Measurements from ENCODE around the gene FAM180B. TPM values are rescaled to one million over a fixed set of nuclear protein-coding genes. Genes with fewer than 3 reads are reported as not detected.
A peak's percentile ranks its signal among the peaks of the same experiment; 100 is the strongest.

The FAM180B gene
- total and polyA plus RNA-seq, 2 of the 8 experiments (the other 6 are each of a cell fraction or from before 2014, with no cell fraction given): 0.09 TPM; not detected in 1

DNA sequence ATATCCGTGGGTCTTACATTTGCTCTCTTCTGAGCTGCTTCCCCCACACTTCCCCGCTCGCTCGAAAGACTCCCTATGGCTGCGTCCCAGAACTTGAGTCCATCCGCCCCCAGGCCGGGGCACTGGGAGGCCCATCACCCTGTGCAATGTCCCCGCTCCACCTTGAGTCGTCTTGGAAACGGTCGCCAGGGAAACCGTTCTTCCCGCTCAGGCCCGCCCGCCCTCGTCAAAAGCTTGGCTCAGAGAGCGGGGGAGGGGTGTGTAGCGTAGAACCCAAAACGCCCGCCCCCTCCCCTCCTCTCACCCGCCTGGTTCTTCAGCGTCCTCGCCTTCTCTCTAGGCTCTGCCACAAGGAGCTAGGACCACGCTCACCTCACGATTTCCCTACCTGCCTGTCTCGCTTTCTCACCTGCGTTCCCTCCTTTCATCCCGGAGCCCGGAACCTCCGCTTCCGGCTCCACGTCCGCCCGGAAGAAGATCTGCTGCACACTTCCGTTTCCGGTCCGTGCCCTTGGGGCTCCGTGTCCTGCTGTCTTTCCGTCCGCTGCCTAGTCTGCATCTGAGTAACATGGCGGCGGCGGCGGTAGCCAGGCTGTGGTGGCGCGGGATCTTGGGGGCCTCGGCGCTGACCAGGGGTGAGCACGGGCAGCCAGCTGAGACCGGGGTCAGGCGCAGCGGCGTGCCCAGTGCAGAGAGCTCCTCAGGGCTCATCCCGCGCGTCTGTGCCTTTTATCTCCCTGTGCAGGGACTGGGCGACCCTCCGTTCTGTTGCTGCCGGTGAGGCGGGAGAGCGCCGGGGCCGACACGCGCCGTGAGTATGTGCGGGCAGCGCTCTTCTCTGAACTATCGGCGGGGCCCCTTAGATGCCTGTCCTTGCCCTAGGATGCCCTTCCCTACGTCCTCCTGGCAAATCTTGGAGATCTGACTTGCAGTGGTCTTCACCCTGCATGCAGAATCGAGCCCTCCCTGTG is 7.7 kb upstream of the FAM180B start, which contains the start of the genes KBTBD4 and NDUFS3 (continued):
- TF ChIP-seq, protein P1, sequence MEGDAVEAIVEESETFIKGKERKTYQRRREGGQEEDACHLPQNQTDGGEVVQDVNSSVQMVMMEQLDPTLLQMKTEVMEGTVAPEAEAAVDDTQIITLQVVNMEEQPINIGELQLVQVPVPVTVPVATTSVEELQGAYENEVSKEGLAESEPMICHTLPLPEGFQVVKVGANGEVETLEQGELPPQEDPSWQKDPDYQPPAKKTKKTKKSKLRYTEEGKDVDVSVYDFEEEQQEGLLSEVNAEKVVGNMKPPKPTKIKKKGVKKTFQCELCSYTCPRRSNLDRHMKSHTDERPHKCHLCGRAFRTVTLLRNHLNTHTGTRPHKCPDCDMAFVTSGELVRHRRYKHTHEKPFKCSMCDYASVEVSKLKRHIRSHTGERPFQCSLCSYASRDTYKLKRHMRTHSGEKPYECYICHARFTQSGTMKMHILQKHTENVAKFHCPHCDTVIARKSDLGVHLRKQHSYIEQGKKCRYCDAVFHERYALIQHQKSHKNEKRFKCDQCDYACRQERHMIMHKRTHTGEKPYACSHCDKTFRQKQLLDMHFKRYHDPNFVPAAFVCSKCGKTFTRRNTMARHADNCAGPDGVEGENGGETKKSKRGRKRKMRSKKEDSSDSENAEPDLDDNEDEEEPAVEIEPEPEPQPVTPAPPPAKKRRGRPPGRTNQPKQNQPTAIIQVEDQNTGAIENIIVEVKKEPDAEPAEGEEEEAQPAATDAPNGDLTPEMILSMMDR (IDR thresholded peaks at IDR 0.05; ENCODE audit: control extremely low read depth in 1 of 3, insufficient read depth in 1 of 3, low read depth in 1 of 3, low read length in 3 of 3): no peak
- peak; percentile 86 for TF ChIP-seq CTBP2 (IDR thresholded peaks at IDR 0.05; ENCODE audit: borderline replicate concordance, insufficient read depth, insufficient read length, low read length)
- TF ChIP-seq KDM1A (IDR thresholded peaks at IDR 0.05; ENCODE audit: borderline replicate concordance, low read length): peak; percentile 15; the same call in 1 of the 2 replicates
- TF ChIP-seq PHF8 (conservative IDR thresholded peaks at IDR 0.05; ENCODE audit: low read depth, low read length): peak; percentile 88
- TF ChIP-seq CHD1 (IDR thresholded peaks at IDR 0.05; ENCODE audit: low read depth, low read length): 0 out of 2 replicates have a peak, but pooled peaks have one; percentile 44
- TF ChIP-seq RAD21 (IDR thresholded peaks at IDR 0.05 in 1 of 2, conservative IDR thresholded peaks at IDR 0.05 in 1 of 2; ENCODE audit: low read depth in 2 of 2, low read length in 2 of 2): peak in 1 of 2 experiments; percentile 8; a peak in 1 of 4 replicates
- TF ChIP-seq, protein P2, sequence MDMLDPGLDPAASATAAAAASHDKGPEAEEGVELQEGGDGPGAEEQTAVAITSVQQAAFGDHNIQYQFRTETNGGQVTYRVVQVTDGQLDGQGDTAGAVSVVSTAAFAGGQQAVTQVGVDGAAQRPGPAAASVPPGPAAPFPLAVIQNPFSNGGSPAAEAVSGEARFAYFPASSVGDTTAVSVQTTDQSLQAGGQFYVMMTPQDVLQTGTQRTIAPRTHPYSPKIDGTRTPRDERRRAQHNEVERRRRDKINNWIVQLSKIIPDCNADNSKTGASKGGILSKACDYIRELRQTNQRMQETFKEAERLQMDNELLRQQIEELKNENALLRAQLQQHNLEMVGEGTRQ (IDR thresholded peaks at IDR 0.05; ENCODE audit: low read length): no peak
- TF ChIP-seq, protein P3, sequence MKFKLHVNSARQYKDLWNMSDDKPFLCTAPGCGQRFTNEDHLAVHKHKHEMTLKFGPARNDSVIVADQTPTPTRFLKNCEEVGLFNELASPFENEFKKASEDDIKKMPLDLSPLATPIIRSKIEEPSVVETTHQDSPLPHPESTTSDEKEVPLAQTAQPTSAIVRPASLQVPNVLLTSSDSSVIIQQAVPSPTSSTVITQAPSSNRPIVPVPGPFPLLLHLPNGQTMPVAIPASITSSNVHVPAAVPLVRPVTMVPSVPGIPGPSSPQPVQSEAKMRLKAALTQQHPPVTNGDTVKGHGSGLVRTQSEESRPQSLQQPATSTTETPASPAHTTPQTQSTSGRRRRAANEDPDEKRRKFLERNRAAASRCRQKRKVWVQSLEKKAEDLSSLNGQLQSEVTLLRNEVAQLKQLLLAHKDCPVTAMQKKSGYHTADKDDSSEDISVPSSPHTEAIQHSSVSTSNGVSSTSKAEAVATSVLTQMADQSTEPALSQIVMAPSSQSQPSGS (IDR thresholded peaks at IDR 0.05; ENCODE audit: low read length): no peak
- peak; percentile 93 for TF ChIP-seq POLR2AphosphoS5 (IDR thresholded peaks at IDR 0.05; ENCODE audit: low read depth, low read length)
- peak; percentile 92 for TF ChIP-seq GTF2F1 (IDR thresholded peaks at IDR 0.05; ENCODE audit: borderline replicate concordance, low read depth, low read length)
- peak; percentile 99 for TF ChIP-seq TAF1 (IDR thresholded peaks at IDR 0.05; ENCODE audit: low read depth, low read length)
- no peak for TF ChIP-seq RNF2 (IDR thresholded peaks at IDR 0.05; ENCODE audit: borderline replicate concordance, low read depth, low read length, missing control alignments, poor library complexity, severe bottlenecking)
- peak; percentile 76 for TF ChIP-seq SP1 (IDR thresholded peaks at IDR 0.05; ENCODE audit: low read depth, low read length)
- TF ChIP-seq HDAC6 (IDR thresholded peaks at IDR 0.05; ENCODE audit: low read depth, low read length): no peak
- peak; percentile 85 for TF ChIP-seq EGR1 (IDR thresholded peaks at IDR 0.05; ENCODE audit: borderline replicate concordance, low read depth, low read length)
- no peak for TF ChIP-seq POU5F1 (IDR thresholded peaks at IDR 0.05; ENCODE audit: low read depth, low read length)
